ENCODE data around the gene ASB7.

GRCh38 chr15:100694381-100695021 is 92.1 kb downstream of the ASB7 start:
- TF ChIP-seq CTCF (IDR thresholded peaks at IDR 0.05; ENCODE audit: insufficient read depth, low read length, poor library complexity, severe bottlenecking) = no peak
- TF ChIP-seq EZH2phosphoT487 (conservative IDR thresholded peaks at IDR 0.05; ENCODE audit: low read length) = no peak

Measured in SU-DHL-6 (cell line).